ENCODE measurements around the gene GOLGA6L10.

DNA sequence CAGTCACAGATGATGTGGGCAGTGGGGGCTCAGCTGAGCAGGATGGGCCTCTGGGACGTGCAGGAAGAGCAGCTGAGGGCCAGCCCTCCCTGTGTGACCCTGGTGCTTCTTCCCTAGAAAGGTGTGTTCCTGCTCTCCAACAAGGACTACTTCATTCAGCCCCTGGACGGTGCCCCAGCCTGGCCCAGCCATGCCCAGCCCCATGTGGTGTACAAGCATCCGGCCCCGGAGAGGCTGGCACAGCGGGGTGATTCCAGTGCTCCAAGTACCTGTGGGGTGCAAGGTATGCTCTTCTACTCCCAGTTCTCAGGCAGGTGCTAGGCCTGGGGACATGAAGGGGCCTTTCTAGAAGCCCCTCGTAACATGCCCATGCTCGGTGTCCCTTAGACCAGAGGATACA is 48.4 kb downstream of the GOLGA6L10 start:
- TF ChIP-seq, protein P1, sequence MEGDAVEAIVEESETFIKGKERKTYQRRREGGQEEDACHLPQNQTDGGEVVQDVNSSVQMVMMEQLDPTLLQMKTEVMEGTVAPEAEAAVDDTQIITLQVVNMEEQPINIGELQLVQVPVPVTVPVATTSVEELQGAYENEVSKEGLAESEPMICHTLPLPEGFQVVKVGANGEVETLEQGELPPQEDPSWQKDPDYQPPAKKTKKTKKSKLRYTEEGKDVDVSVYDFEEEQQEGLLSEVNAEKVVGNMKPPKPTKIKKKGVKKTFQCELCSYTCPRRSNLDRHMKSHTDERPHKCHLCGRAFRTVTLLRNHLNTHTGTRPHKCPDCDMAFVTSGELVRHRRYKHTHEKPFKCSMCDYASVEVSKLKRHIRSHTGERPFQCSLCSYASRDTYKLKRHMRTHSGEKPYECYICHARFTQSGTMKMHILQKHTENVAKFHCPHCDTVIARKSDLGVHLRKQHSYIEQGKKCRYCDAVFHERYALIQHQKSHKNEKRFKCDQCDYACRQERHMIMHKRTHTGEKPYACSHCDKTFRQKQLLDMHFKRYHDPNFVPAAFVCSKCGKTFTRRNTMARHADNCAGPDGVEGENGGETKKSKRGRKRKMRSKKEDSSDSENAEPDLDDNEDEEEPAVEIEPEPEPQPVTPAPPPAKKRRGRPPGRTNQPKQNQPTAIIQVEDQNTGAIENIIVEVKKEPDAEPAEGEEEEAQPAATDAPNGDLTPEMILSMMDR (IDR thresholded peaks at IDR 0.05): no peak
- TF ChIP-seq POLR2AphosphoS5 (IDR thresholded peaks at IDR 0.05; ENCODE audit: low read depth, low read length) (no peak), JUND (IDR thresholded peaks at IDR 0.05) (no peak), GABPA (IDR thresholded peaks at IDR 0.05; ENCODE audit: low read depth) (no peak), RAD21 (IDR thresholded peaks at IDR 0.05; ENCODE audit: low read length) (no peak), EZH2phosphoT487 (IDR thresholded peaks at IDR 0.05; ENCODE audit: borderline replicate concordance, low read depth) (no peak), YY1 (IDR thresholded peaks at IDR 0.05; ENCODE audit: low read depth) (no peak), EP300 (IDR thresholded peaks at IDR 0.05; ENCODE audit: borderline replicate concordance in 1 of 2, low read depth in 1 of 2, low read length in 1 of 2) (no peak), FOXJ3 (CRISPR knock-in tag; IDR thresholded peaks at IDR 0.05) (no peak)

Data from SK-N-SH (cell line).